HepG2 (cell line): ENCODE measurements around the gene PPA1. TPM values are rescaled to one million over a fixed set of nuclear protein-coding genes. Genes with fewer than 3 reads are reported as not detected.

Source experiments
- ARID5B ChIP-seq: IDR thresholded peaks from 2 replicates; pipeline ENCODE4 v1.4.0; 2020; ENCODE audit warnings: mild to moderate bottlenecking, missing genetic modification reagents
- EP300 ChIP-seq, 3 experiments: sonication (generic) in 1 of 3; formaldehyde crosslinking in 1 of 3; IDR thresholded peaks; 2 replicates each; pipeline versions ENCODE4 v1.5.1 to v1.6.1; 2011 to 2020; ENCODE audit warnings: low read depth in 2 of 3, low read length in 2 of 3, borderline replicate concordance in 1 of 3, improper control_type of control experiment in 1 of 3, mild to moderate bottlenecking in 1 of 3, missing genetic modification reagents in 1 of 3, moderate library complexity in 1 of 3
- HOXA3 ChIP-seq: sonication (generic); formaldehyde crosslinking; IDR thresholded peaks from 2 replicates; pipeline ENCODE4 v1.5.0; 2020; ENCODE audit warnings: missing genetic modification reagents
- RXRB ChIP-seq: IDR thresholded peaks from 2 replicates; pipeline ENCODE4 v1.6.1; 2016; ENCODE audit warnings: borderline replicate concordance, missing genetic modification reagents, missing compliant biosample characterization
- XRCC5 ChIP-seq: fragments of 200-400 bp; formaldehyde crosslinking; optimal IDR thresholded peaks from 2 replicates; pipeline ENCODE3; 2017; ENCODE audit warnings: mild to moderate bottlenecking, low read length
- polyA plus RNA-seq, 8 experiments: library from polyadenylated mRNA; depleted of rRNA in 3 of 8; stranded (reverse) in 7 of 8; unstranded in 1 of 8; fragments of >200 nt; fragmentation: Illumina TruSeq in 4 of 8; extraction: Trizol in 4 of 8; gene quantifications; 2 replicates each; pipeline versions ENCODE4 v1.2.1 to v1.2.3, GENCODE V29; 2011 to 2016; ENCODE audit warnings: low read depth in 4 of 8, missing spikeins in 1 of 8, mixed read lengths in 1 of 8; ENCODE audit not compliant: insufficient read depth in 1 of 8
- total RNA-seq, 5 experiments: library from RNA; depleted of rRNA; stranded (reverse); fragments of >200 nt; fragmentation: Illumina TruSeq; extraction: Trizol; gene quantifications; 2 replicates each; pipeline ENCODE4 v1.2.3, GENCODE V29; 2016; ENCODE audit warnings: low read depth in 1 of 5
- TF ChIP-seq, protein P1 (sequence below): sonication (generic); formaldehyde crosslinking; IDR thresholded peaks from 2 replicates; pipeline ENCODE4 v1.4.0; 2020; ENCODE audit warnings: missing genetic modification reagents, mild to moderate bottlenecking, borderline replicate concordance

Gene PPA1
- total and polyA plus RNA-seq, 2 of the 13 experiments (the other 11 are each of a cell fraction or from before 2014, with no cell fraction given), result 136 to 250 TPM

DNA sequence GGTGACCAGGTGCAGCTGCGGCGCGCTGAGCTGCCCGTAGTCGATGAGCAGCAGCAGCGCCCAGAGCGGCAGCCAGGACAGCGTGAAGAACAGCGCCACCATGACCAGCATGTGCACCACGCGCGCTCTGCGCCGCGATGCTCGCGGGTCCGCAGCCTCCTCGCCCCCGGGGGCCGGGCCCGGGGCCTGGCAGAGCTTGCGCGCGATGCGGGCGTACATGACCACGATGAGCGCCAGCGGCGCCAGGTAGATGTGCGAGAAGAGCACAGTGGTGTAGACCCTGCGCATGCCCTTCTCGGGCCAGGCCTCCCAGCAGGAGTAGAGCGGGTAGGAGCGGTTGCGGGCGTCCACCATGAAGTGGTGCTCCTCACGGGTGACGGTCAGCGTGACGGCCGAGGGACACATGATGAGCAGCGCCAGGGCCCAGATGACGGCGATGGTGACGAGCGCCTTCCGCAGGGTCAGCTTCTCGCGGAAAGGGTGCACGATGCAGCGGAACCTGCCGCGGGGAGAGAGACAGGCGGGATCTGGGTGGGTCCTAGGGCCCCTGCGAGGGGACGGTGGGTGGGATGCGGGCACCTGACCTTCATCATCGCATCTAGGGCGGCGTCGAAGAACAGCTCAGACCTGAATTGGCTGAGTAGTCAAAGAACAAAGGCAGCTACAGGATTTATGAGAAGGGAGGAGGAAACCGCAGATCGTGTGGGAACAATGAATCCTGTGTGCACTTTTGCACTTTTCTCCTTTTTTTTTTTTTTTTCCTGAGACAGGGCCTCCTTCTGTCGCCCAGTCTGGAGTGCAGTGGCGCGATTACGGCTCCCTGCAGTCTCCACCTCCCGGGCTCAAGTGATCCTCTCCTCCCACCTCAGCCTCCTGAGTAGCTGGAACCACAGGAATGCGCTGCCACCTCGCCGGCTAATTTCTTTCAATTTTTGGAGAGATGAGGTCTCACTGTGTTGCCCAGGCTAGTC, 22.4 kb upstream of the PPA1 start (continued):
- TF ChIP-seq ARID5B (CRISPR knock-in tag), result peak; percentile 41; the same call in 1 of the 2 replicates
- no peak for TF ChIP-seq RXRB (CRISPR knock-in tag)
- peak; percentile 31 to 67; a peak in 1 of 4 replicates for TF ChIP-seq EP300 (IDR thresholded peaks at IDR 0.05; ENCODE audit: low read depth in 2 of 2, low read length in 2 of 2)
- no peak; the same call in 1 of the 2 replicates for TF ChIP-seq EP300 (CRISPR knock-in tag; IDR thresholded peaks at IDR 0.05; ENCODE audit: borderline replicate concordance)
- peak; percentile 37 for TF ChIP-seq XRCC5
- peak; percentile 19; the same call in 1 of the 2 replicates for TF ChIP-seq HOXA3 (CRISPR knock-in tag)
- TF ChIP-seq, protein P1, sequence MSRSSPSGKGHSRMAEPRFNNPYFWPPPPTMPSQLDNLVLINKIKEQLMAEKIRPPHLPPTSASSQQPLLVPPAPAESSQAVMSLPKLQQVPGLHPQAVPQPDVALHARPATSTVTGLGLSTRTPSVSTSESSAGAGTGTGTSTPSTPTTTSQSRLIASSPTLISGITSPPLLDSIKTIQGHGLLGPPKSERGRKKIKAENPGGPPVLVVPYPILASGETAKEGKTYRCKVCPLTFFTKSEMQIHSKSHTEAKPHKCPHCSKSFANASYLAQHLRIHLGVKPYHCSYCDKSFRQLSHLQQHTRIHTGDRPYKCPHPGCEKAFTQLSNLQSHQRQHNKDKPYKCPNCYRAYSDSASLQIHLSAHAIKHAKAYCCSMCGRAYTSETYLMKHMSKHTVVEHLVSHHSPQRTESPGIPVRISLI (CRISPR knock-in tag), result peak; percentile 92
